Measurements from ENCODE around the gene PPP6R2.
"Not testable (repeated sequence)": the region's sequence is repeated elsewhere in the genome, so short reads cannot be mapped to it uniquely, and the experiment has no call there.

The PPP6R2 gene

GRCh38 chr22:50318698-50319411 is 24.3 kb upstream of the PPP6R2 start:
- DNase-seq: no peak

- DNase-seq: no peak
Measured at GRCh38 chr22:50319503-50319951, 23.6 kb upstream of the PPP6R2 start.

- DNase-seq: no peak
Measured at GRCh38 chr22:50320116-50320515, 23.0 kb upstream of the PPP6R2 start.

GRCh38 chr22:50320671-50321325 is 22.3 kb upstream of the PPP6R2 start:
- DNase-seq: no peak

- DNase-seq: not testable (repeated sequence)
Measured at GRCh38 chr22:50322382-50323104, 20.6 kb upstream of the PPP6R2 start.

- no peak for DNase-seq
Measured at GRCh38 chr22:50323900-50324299, 19.2 kb upstream of the PPP6R2 start.

- DNase-seq: no peak
Measured at GRCh38 chr22:50325444-50326224, 17.5 kb upstream of the PPP6R2 start.

GRCh38 chr22:50326225-50326955 is 16.7 kb upstream of the PPP6R2 start:
- no peak for DNase-seq

- DNase-seq: peak; percentile 36
Measured at GRCh38 chr22:50326956-50327710, 16.0 kb upstream of the PPP6R2 start, which contains the start of gene DENND6B. Gene DENND6B (minus strand): TSS chr22:50327012. CDS start chr22:50326988, 24 bp downstream.

- no peak for DNase-seq
Measured at GRCh38 chr22:50327711-50328019, 15.5 kb upstream of the PPP6R2 start.

- DNase-seq: no peak
Measured at GRCh38 chr22:50329236-50329635, 13.9 kb upstream of the PPP6R2 start.

GRCh38 chr22:50334433-50334832 is 8.7 kb upstream of the PPP6R2 start:
- DNase-seq: not testable (repeated sequence)

- DNase-seq: no peak
Measured at GRCh38 chr22:50337262-50338041, 5.7 kb upstream of the PPP6R2 start.

GRCh38 chr22:50338042-50338573 is 5.0 kb upstream of the PPP6R2 start:
- no peak for DNase-seq

- no peak for DNase-seq
Measured at GRCh38 chr22:50338860-50339462, 4.2 kb upstream of the PPP6R2 start.

- no peak for DNase-seq
Measured at GRCh38 chr22:50339945-50340879, 2.9 kb upstream of the PPP6R2 start.

GRCh38 chr22:50341977-50342650 is 1.0 kb upstream of the PPP6R2 start:
- DNase-seq: peak; percentile 45

GRCh38 chr22:50343541-50343935 is 411 bp downstream of the PPP6R2 start:
- no peak for DNase-seq

All from NCI-H2029 (cell line).